Right lobe of liver (tissue), 6 donors: ENCODE data around the gene CCSAP. TPM values are rescaled to one million over a fixed set of nuclear protein-coding genes. Genes with fewer than 3 reads are reported as not detected.

ENCODE experiments used
- ATAC-seq, 4 donors: fragments of 200-7000 bp; cut with Tn5 transposase; one replicate each; pipeline ENCODE4 v1.9.1; 2020; ENCODE audit warnings: mild to moderate bottlenecking in 4 of 4, moderate library complexity in 4 of 4
- DNase-seq, 3 donors: peaks; one replicate each; pipeline ENCODE4 v3.0.0-alpha.2; 2020
- H3K27ac ChIP-seq, 3 donors: fragments of 200-600 bp; one replicate each; pipeline ENCODE4 v1.8.0; 2022
- H3K27me3 ChIP-seq, 2 donors: fragments of 200-600 bp; one replicate each; pipeline ENCODE4 v1.8.0; 2022
- H3K36me3 ChIP-seq, 4 donors: fragments of 200-600 bp; sonication (generic) in 1 of 4; one replicate each; pipeline versions ENCODE4 v1.5.1 to v1.8.0; 2017 to 2022; ENCODE audit warnings: control low read depth in 1 of 4
- H3K4me1 ChIP-seq, 4 donors: fragments of 200-600 bp; sonication (generic) in 1 of 4; one replicate each; pipeline versions ENCODE4 v1.5.1 to v1.8.0; 2017 to 2022; ENCODE audit warnings: control low read depth in 1 of 4
- H3K4me3 ChIP-seq, 3 donors: fragments of 200-600 bp; one replicate each; pipeline ENCODE4 v1.8.0; 2022
- H3K9me3 ChIP-seq, 4 donors: fragments of 200-600 bp; sonication (generic) in 1 of 4; one replicate each; pipeline versions ENCODE4 v1.5.1 to v1.8.0; 2017 to 2022; ENCODE audit warnings: control low read depth in 1 of 4
- POLR2A ChIP-seq: fragments of 450-650 bp; IDR thresholded peaks from one replicate; pipeline ENCODE4 v1.6.1; 2017; ENCODE audit warnings: antibody characterized with exemption, mild to moderate bottlenecking
- WGBS: methylation state at CpG from one replicate; pipeline ENCODE4 v1.1.6; 2018; ENCODE audit warnings: low coverage, low lambda C conversion rate; ENCODE audit not compliant: insufficient coverage; ENCODE audit errors: missing lambda C conversion rate; 5-methylcytosine and 5-hydroxymethylcytosine counted together
- intact Hi-C, 2 donors: fragments of 100-400 bp; cut with DNase I; formaldehyde crosslinking; loops; one replicate each; pipeline versions ENCODE4 v1.11.2 to v1.14.1; 2022
- total RNA-seq, 6 experiments: library from RNA; depleted of rRNA in 2 of 6; stranded (reverse); fragments of >200 nt in 2 of 6; fragmentation: NEBNext Ultra II Directional in 3 of 6; extraction: Animal tissue kit (Norgen Biotek cat#: 25700) in 3 of 6; gene quantifications; one replicate each; pipeline versions ENCODE4 v1.1.0 to v1.2.4, GENCODE V29; 2016 to 2023
- TF ChIP-seq, protein P1 (sequence below), 4 donors: fragments of 200-600 bp in 3 of 4; fragments of 450-650 bp in 1 of 4; IDR thresholded peaks; one replicate each; pipeline versions ENCODE4 v1.5.1 to v1.8.0; 2016 to 2022; ENCODE audit warnings: antibody characterized with exemption in 4 of 4, mild to moderate bottlenecking in 2 of 4
- donor health status: DM: no; HTN: yes; CAD: no.
- donor health status: DM: no; HTN: no; CAD: no.
- donor health status: DM: no; HTN: no; CAD: no.
- donor health status: DM: no; HTN: yes; CAD: no.
- donor health status: DM: no; HTN: yes; CAD: no.

CCSAP gene
- total RNA-seq, 6 experiments from 2014 or later = 1.4 to 3.2 (median 1.7) TPM

DNA sequence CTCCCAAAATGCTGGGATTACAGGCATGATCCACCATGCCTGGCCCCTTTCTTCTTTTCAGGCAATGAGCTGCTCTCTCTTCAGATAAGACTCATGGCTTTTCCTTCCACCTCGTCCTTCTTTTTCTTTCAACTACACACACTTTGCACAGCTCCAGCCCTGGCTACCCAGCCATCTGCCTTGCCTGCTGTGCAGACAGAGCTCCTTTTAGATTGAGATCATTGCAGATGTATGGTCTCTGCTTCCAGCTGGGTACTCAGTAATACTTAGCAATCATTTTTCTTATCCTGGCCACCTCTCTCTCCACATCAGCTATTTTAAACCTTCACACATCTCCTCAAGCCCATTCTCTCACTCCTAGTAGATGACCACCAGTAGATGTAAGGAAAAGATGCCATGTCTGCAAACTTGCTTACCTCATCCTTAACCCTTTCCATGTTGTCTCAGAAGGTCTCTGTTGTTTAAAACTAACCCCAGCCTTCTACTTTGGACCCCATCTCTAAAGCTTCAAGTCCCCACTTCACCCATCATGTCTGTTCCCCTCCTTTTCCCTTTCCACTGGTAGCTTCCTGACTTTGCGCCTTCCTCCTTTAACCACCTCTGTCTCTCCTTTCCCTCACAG, 64.6 kb downstream of the CCSAP start:
- H3K27me3 ChIP-seq = no peaks in the 10 kb centered on the region

DNA sequence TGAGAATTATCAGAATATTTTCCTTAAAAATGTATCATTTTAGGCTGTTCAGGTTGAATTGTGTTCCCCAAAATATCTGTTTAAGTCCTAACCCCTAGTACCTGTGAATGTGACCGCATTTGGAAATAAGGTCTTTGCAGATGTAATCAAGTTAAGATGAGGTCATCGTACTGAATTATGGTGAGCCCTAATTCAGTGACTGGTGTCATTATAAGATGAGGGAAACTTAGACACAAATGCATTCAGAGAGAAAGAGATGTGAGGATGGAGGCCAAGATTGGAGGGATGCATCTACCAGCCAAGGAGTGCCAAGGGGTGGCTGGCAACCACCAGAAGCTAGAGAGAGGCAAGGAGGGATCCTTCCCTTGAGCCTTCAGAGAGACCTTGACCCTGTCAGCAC, 67.8 kb downstream of the CCSAP start:
- DNase-seq (no peak), ATAC-seq (no peak)
- no peaks in the 10 kb centered on the region for H3K27me3 ChIP-seq
- no peaks in the 10 kb centered on the region for H3K9me3 ChIP-seq
- intact Hi-C loops = no loop called here
- peak overlapping the region in 2 of 3 donors; percentile 95 for H3K27ac ChIP-seq
- no peaks in the 10 kb centered on the region for H3K36me3 ChIP-seq
- 84% methylated on average over 2 of the region's 2 CpGs for WGBS
- no peak overlapping the region for H3K4me3 ChIP-seq
- no peak for TF ChIP-seq POLR2A
- peaks cover 0 to 47% (median 13%) of the 10 kb centered on the region in 4 donors for H3K4me1 ChIP-seq

More for the DNA sequence above, 64.6 kb downstream of the CCSAP start:
- no peak for ATAC-seq
- intact Hi-C loops = no loop called here
- TF ChIP-seq, protein P1, sequence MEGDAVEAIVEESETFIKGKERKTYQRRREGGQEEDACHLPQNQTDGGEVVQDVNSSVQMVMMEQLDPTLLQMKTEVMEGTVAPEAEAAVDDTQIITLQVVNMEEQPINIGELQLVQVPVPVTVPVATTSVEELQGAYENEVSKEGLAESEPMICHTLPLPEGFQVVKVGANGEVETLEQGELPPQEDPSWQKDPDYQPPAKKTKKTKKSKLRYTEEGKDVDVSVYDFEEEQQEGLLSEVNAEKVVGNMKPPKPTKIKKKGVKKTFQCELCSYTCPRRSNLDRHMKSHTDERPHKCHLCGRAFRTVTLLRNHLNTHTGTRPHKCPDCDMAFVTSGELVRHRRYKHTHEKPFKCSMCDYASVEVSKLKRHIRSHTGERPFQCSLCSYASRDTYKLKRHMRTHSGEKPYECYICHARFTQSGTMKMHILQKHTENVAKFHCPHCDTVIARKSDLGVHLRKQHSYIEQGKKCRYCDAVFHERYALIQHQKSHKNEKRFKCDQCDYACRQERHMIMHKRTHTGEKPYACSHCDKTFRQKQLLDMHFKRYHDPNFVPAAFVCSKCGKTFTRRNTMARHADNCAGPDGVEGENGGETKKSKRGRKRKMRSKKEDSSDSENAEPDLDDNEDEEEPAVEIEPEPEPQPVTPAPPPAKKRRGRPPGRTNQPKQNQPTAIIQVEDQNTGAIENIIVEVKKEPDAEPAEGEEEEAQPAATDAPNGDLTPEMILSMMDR (IDR thresholded peaks at IDR 0.05) = no peak
- no peak for TF ChIP-seq POLR2A
- 100% methylated on average over 2 of the region's 2 CpGs for WGBS
- Histone ChIP-seq H3K4me1 (peaks cover 0 to 36% (median 8%) of the 10 kb centered on the region in 4 donors), H3K4me3 (no peak overlapping the region), H3K27ac (no peak overlapping the region), H3K9me3 (no peaks in the 10 kb centered on the region), H3K36me3 (no peaks in the 10 kb centered on the region)
- no peak for DNase-seq

DNA sequence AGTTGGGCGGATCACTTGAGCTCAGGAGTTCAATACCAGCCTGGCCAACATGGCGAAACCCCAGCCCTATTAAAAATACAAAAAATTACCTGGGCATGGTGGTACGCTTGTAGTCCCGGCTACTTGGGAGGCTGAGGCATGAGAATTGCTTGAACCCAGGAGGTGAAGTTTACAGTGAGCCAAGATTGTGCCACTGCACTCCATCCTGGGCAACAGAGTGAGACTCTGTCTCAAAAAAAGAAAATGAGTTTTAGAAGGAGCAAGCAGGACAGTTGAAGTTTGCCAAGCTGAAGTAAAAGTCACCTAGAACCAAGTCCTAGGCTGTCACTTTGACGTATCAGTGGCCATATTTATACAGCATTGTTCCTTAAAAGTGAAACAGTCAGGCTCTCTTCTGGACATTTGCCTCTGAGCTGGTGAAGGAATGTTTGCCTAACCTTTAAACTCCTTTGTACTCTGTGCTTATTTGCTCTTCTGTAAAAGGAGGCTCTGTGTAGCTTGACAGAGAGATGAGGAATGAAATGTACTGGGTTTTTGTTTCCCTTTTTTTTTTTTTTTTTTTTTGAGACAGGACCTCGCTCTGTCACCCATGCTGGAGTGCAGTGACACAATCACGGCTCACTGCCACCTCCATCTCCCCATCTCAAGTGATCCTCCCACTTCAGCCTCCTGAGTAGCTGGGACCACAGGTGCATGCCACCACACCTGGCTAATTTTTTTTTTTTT, 69.2 kb downstream of the CCSAP start:
- ATAC-seq (peak; percentile 51 to 72 (median 66)), DNase-seq (peak; percentile 33 to 73 (median 69))
- TF ChIP-seq POLR2A = no peak
- TF ChIP-seq, protein P1 (IDR thresholded peaks at IDR 0.05) = no peak
- H3K27ac ChIP-seq = peak overlapping the region in 2 of 3 donors; percentile 95
- peaks cover 0 to 40% (median 10%) of the 10 kb centered on the region in 4 donors for H3K4me1 ChIP-seq
- H3K4me3 ChIP-seq = peak overlapping the region in 2 of 3 donors; percentile 21 to 28
- WGBS = 17% methylated on average over 7 of the region's 7 CpGs
- H3K9me3 ChIP-seq = no peaks in the 10 kb centered on the region
- no peaks in the 10 kb centered on the region for H3K36me3 ChIP-seq
- intact Hi-C loops = no loop called here
- H3K27me3 ChIP-seq = no peaks in the 10 kb centered on the region

DNA sequence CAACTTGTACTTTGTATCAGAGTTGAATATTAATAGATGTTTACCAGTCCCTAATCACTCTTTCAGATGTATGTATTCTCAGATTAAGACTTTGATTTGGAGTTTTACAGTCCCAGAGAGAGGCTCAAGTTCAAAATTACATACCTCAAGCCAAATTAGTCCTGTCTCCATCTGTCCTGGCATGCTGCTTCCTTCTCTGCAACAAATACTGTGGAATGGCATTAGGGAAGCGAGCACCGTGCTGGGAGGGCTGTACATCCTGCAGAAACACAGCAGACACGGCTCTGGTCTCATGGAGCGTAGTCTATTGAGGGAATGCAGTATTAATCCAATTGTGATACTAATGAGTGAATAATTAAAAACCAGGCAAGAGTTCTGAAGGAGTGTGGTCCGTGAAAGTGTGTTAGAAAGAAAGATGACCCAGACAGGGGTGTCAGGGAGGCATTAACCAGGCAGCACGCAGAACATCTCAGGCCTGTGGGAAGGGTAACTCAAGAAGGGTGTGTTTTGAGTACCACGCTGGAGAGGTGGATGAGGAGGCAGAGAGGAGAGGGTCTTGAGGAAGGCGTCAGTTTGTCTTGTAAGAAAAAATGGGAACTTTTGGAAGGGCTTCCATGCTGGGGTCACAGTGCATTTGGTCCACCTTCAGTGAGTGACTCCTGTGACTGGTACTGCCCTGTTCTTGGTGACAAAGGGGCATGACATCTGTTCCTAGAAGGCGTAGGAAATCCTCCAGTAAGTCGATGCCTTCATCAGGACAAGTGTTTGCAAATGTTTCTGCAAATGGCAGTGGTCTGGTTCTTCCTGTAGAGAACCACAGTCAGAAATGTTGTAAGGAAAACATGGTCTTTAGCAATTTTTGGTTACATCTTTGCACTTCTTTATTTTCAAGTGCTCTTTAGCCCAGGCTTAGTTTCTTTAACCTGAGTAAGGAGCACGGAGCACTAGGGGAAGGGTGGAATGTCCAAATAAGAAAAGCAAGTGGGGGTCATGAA, 70.4 kb downstream of the CCSAP start:
- ATAC-seq (no peak), DNase-seq (no peak)
- H3K36me3 ChIP-seq = no peaks in the 10 kb centered on the region
- H3K27me3 ChIP-seq = no peaks in the 10 kb centered on the region
- peaks cover 0 to 36% (median 10%) of the 10 kb centered on the region in 4 donors for H3K4me1 ChIP-seq
- H3K27ac ChIP-seq = peak overlapping the region in 2 of 3 donors; percentile 95
- H3K4me3 ChIP-seq = peak overlapping the region; percentile 60 to 77 (median 74)
- intact Hi-C loops = no loop called here
- 23% methylated on average over 8 of the region's 11 CpGs for WGBS
- TF ChIP-seq, protein P1 (IDR thresholded peaks at IDR 0.05) = no peak
- TF ChIP-seq POLR2A = no peak
- no peaks in the 10 kb centered on the region for H3K9me3 ChIP-seq
